Keratinocyte (primary cell): ENCODE results near the gene MUC5B. TPM values are rescaled to one million over a fixed set of nuclear protein-coding genes. Genes with fewer than 3 reads are reported as not detected.
"Not testable (repeated sequence)": the region's sequence is repeated elsewhere in the genome, so short reads cannot be mapped to it uniquely, and the experiment has no call there.

Experiments
- DNase-seq: peaks from one replicate; pipeline ENCODE4 v3.0.0-alpha.2; 2011; ENCODE audit warnings: low read depth, missing footprints, low spot score
- FAIRE-seq: peaks from 2 replicates; lab custom pipeline; 2011; peaks lifted over from hg19 to GRCh38; lab: Jason Lieb, UNC
- H2AFZ ChIP-seq: 2 replicates; pipeline ENCODE4 v1.6.0; 2012; ENCODE audit warnings: low read length, control low read depth, inconsistent platforms; ENCODE audit not compliant: control insufficient read depth
- H3K27ac ChIP-seq: 2 replicates; pipeline ENCODE4 v1.5.1; 2011; ENCODE audit warnings: low read length; ENCODE audit not compliant: control insufficient read depth, insufficient read depth
- H3K27me3 ChIP-seq: 3 replicates; pipeline ENCODE4 v1.6.0; 2011; ENCODE audit warnings: low read length; ENCODE audit not compliant: control insufficient read depth, insufficient read depth; ENCODE audit errors: extremely low read depth
- H3K36me3 ChIP-seq, 2 experiments: 2 replicates in 1 of 2; 3 replicates in 1 of 2; pipeline ENCODE4 v1.5.1; 2011; ENCODE audit warnings: low read length in 2 of 2, mild to moderate bottlenecking in 1 of 2; ENCODE audit not compliant: control insufficient read depth in 2 of 2, insufficient read depth in 2 of 2; ENCODE audit errors: extremely low read depth in 1 of 2
- H3K4me1 ChIP-seq: 3 replicates; pipeline ENCODE4 v1.5.1; 2011; ENCODE audit warnings: low read length; ENCODE audit not compliant: control insufficient read depth, insufficient read depth; ENCODE audit errors: extremely low read depth
- H3K4me2 ChIP-seq: 3 replicates; pipeline ENCODE4 v1.6.0; 2011; ENCODE audit warnings: low read depth, low read length; ENCODE audit not compliant: control insufficient read depth, insufficient read depth; ENCODE audit errors: extremely low read depth
- H3K4me3 ChIP-seq, 3 experiments: fragments of 200-600 bp in 1 of 3; sonication (generic) in 1 of 3; 2 replicates in 2 of 3; 3 replicates in 1 of 3; pipeline ENCODE4 v1.5.1; 2011 to 2016; ENCODE audit warnings: low read length in 3 of 3, mild to moderate bottlenecking in 3 of 3, control low read depth in 2 of 3, inconsistent platforms in 1 of 3, low read depth in 1 of 3, mixed read lengths in 1 of 3, mixed run types in 1 of 3, moderate library complexity in 1 of 3; ENCODE audit not compliant: control insufficient read depth in 2 of 3, insufficient read depth in 2 of 3; ENCODE audit errors: extremely low read depth in 1 of 3
- H3K79me2 ChIP-seq: 2 replicates; pipeline ENCODE4 v1.6.0; 2012; ENCODE audit warnings: low read length; ENCODE audit not compliant: control insufficient read depth, insufficient read depth
- H3K9ac ChIP-seq: 3 replicates; pipeline ENCODE4 v1.6.0; 2011; ENCODE audit warnings: low read length; ENCODE audit not compliant: control insufficient read depth, insufficient read depth; ENCODE audit errors: extremely low read depth
- H3K9me1 ChIP-seq: 3 replicates; pipeline ENCODE4 v1.6.0; 2011; ENCODE audit warnings: low read length; ENCODE audit not compliant: control insufficient read depth, insufficient read depth; ENCODE audit errors: extremely low read depth
- H3K9me3 ChIP-seq: 2 replicates; pipeline ENCODE4 v1.5.1; 2012; ENCODE audit warnings: low read depth, low read length; ENCODE audit not compliant: control insufficient read depth
- H4K20me1 ChIP-seq: 3 replicates; pipeline ENCODE4 v1.6.0; 2011; ENCODE audit warnings: low read length; ENCODE audit not compliant: control insufficient read depth, insufficient read depth; ENCODE audit errors: extremely low read depth
- CTCF ChIP-seq, 3 experiments: IDR thresholded peaks in 1 of 3; conservative IDR thresholded peaks in 1 of 3; optimal IDR thresholded peaks in 1 of 3; 2 replicates in 2 of 3; 3 replicates in 1 of 3; pipeline versions ENCODE3 to v1.5.1; 2011; ENCODE audit warnings: low read length in 3 of 3, mild to moderate bottlenecking in 3 of 3, moderate library complexity in 2 of 3, control low read depth in 1 of 3, inconsistent platforms in 1 of 3; ENCODE audit not compliant: insufficient read depth in 2 of 3; ENCODE audit errors: extremely low read depth in 1 of 3
- EZH2 ChIP-seq: IDR thresholded peaks from one replicate; pipeline ENCODE4 v1.6.1; 2012; ENCODE audit warnings: inconsistent platforms, mild to moderate bottlenecking, low read length, moderate library complexity
- dilution Hi-C: fragments of 300-500 bp; cut with MboI; formaldehyde crosslinking; loops from one replicate; pipeline ENCODE4 v1.7.0; 2020; ENCODE audit warnings: low sequenced_read_pairs; ENCODE audit not compliant: extremely low pct_ligation_motif_present
- polyA plus RNA-seq, 5 experiments: library from polyadenylated mRNA; depleted of rRNA in 3 of 5; stranded (reverse) in 3 of 5; stranded (forward) in 1 of 5; unstranded in 1 of 5; fragments of >200 nt; gene quantifications; 1 replicate in 1 of 5; 2 replicates in 3 of 5; 3 replicates in 1 of 5; pipeline versions ENCODE4 v1.2.1 to v1.2.3, GENCODE V29; 2011 to 2012; ENCODE audit warnings: missing spikeins in 2 of 5, low read depth in 1 of 5, low replicate concordance in 1 of 5

Gene MUC5B
- polyA plus RNA-seq, 1 donor (not counting 4 experiments of a cell fraction or from before 2014, with no cell fraction given): not detected

GRCh38 chr11:1181853-1182535 is 40.9 kb upstream of the MUC5B start:
- H3K4me3 ChIP-seq: no peak overlapping the region
- H3K4me1 ChIP-seq: no peaks in the 10 kb centered on the region
- no peak overlapping the region for H2AFZ ChIP-seq
- H3K27me3 ChIP-seq: no peaks in the 10 kb centered on the region
- dilution Hi-C loops: no loop called here
- H3K79me2 ChIP-seq: no peaks in the 10 kb centered on the region
- DNase-seq (no peak), FAIRE-seq (no peak)
- no peaks in the 10 kb centered on the region for H4K20me1 ChIP-seq
- H3K36me3 ChIP-seq: no peaks in the 10 kb centered on the region
- H3K9me3 ChIP-seq: peaks cover 9% of the 10 kb centered on the region
- no peak overlapping the region for H3K27ac ChIP-seq
- no peaks in the 10 kb centered on the region for H3K9me1 ChIP-seq
- TF ChIP-seq CTCF (optimal IDR thresholded peaks at IDR 0.05 in 1 of 3, IDR thresholded peaks at IDR 0.05 in 1 of 3, conservative IDR thresholded peaks at IDR 0.05 in 1 of 3; ENCODE audit: extremely low read depth in 1 of 3, insufficient read depth in 2 of 3, low read length in 3 of 3) (no peak), EZH2 (no peak)
- H3K4me2 ChIP-seq: no peak overlapping the region
- H3K9ac ChIP-seq: no peak overlapping the region

- H3K4me1 ChIP-seq, H3K9me1 ChIP-seq, FAIRE-seq, H3K27me3 ChIP-seq, H3K9ac ChIP-seq, H4K20me1 ChIP-seq, H3K79me2 ChIP-seq, H2AFZ ChIP-seq, H3K27ac ChIP-seq, H3K4me3 ChIP-seq, DNase-seq, H3K4me2 ChIP-seq, H3K36me3 ChIP-seq, dilution Hi-C loops: not testable (repeated sequence)
- peaks cover 13% of the 10 kb centered on the region for H3K9me3 ChIP-seq
Observed at GRCh38 chr11:1184139-1184538, 38.7 kb upstream of the MUC5B start.

GRCh38 chr11:1188451-1189130 is 34.3 kb upstream of the MUC5B start:
- H3K4me2 ChIP-seq, FAIRE-seq, H3K9me3 ChIP-seq, H4K20me1 ChIP-seq, H3K27me3 ChIP-seq, H3K9me1 ChIP-seq, H3K36me3 ChIP-seq, DNase-seq, H3K27ac ChIP-seq, H3K4me1 ChIP-seq, H2AFZ ChIP-seq, H3K4me3 ChIP-seq, H3K9ac ChIP-seq, dilution Hi-C loops, H3K79me2 ChIP-seq: not testable (repeated sequence)

GRCh38 chr11:1189816-1190215 is 33.0 kb upstream of the MUC5B start:
- H3K9ac ChIP-seq, FAIRE-seq, H3K9me1 ChIP-seq, H3K36me3 ChIP-seq, dilution Hi-C loops, H3K27me3 ChIP-seq, H3K4me2 ChIP-seq, H3K4me1 ChIP-seq, H3K79me2 ChIP-seq, DNase-seq, H3K4me3 ChIP-seq, H3K9me3 ChIP-seq, H4K20me1 ChIP-seq, H3K27ac ChIP-seq, H2AFZ ChIP-seq: not testable (repeated sequence)
